Ishikawa (cell line): ENCODE measurements around the gene RIN1.
A peak's percentile ranks its signal among the peaks of the same experiment; 100 is the strongest.
"Not testable (repeated sequence)": the region's sequence is repeated elsewhere in the genome, so short reads cannot be mapped to it uniquely, and the experiment has no call there.

ENCODE experiments used
- CEBPB ChIP-seq: IDR thresholded peaks from 2 replicates; pipeline ENCODE4 v1.6.1; 2012
- CREB1 ChIP-seq: IDR thresholded peaks from 2 replicates; pipeline ENCODE4 v1.6.1; 2012; ENCODE audit warnings: low read depth
- EGR1 ChIP-seq: IDR thresholded peaks from 2 replicates; pipeline ENCODE4 v1.6.1; 2012
- EP300 ChIP-seq: IDR thresholded peaks from 2 replicates; pipeline ENCODE4 v1.6.1; 2012; ENCODE audit warnings: borderline replicate concordance
- USF1 ChIP-seq: IDR thresholded peaks from 2 replicates; pipeline ENCODE4 v1.6.1; 2012
- YY1 ChIP-seq: IDR thresholded peaks from 2 replicates; pipeline ENCODE4 v1.6.1; 2012; ENCODE audit warnings: low read depth
- TF ChIP-seq, protein P1 (sequence below): IDR thresholded peaks from 2 replicates; pipeline ENCODE4 v1.6.1; 2012; ENCODE audit warnings: low read depth, mild to moderate bottlenecking

GRCh38 chr11:66380264-66380663 lies 44.0 kb upstream of the RIN1 start:
- TF ChIP-seq CREB1, YY1: not testable (repeated sequence)
- TF ChIP-seq EGR1 (peak; percentile 57), USF1 (0 out of 2 replicates have a peak, but pooled peaks have one; percentile 39), CEBPB (0 out of 2 replicates have a peak, but pooled peaks have one; percentile 13), EP300 (peak; percentile 53; the same call in 1 of the 2 replicates)
- TF ChIP-seq, protein P1, sequence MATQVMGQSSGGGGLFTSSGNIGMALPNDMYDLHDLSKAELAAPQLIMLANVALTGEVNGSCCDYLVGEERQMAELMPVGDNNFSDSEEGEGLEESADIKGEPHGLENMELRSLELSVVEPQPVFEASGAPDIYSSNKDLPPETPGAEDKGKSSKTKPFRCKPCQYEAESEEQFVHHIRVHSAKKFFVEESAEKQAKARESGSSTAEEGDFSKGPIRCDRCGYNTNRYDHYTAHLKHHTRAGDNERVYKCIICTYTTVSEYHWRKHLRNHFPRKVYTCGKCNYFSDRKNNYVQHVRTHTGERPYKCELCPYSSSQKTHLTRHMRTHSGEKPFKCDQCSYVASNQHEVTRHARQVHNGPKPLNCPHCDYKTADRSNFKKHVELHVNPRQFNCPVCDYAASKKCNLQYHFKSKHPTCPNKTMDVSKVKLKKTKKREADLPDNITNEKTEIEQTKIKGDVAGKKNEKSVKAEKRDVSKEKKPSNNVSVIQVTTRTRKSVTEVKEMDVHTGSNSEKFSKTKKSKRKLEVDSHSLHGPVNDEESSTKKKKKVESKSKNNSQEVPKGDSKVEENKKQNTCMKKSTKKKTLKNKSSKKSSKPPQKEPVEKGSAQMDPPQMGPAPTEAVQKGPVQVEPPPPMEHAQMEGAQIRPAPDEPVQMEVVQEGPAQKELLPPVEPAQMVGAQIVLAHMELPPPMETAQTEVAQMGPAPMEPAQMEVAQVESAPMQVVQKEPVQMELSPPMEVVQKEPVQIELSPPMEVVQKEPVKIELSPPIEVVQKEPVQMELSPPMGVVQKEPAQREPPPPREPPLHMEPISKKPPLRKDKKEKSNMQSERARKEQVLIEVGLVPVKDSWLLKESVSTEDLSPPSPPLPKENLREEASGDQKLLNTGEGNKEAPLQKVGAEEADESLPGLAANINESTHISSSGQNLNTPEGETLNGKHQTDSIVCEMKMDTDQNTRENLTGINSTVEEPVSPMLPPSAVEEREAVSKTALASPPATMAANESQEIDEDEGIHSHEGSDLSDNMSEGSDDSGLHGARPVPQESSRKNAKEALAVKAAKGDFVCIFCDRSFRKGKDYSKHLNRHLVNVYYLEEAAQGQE: not testable (repeated sequence)
